ENCODE measurements around the gene VEGFD.

Gene VEGFD

GRCh38 chrX:15356444-15356843 is 27.8 kb downstream of the VEGFD start:
- peak; percentile 43 for DNase-seq

GRCh38 chrX:15350329-15350996 is 33.8 kb downstream of the VEGFD start:
- DNase-seq: peak; percentile 9

- DNase-seq: peak; percentile 32
These were observed 35.2 kb downstream of the VEGFD start for GRCh38 chrX:15349046-15349445.

GRCh38 chrX:15345976-15346375 is 38.2 kb downstream of the VEGFD start:
- DNase-seq: no peak

- no peak for DNase-seq
These were observed 40.1 kb downstream of the VEGFD start for GRCh38 chrX:15344106-15344505.

GRCh38 chrX:15343075-15343476 is 41.1 kb downstream of the VEGFD start:
- DNase-seq: no peak

GRCh38 chrX:15340867-15341266 is 43.3 kb downstream of the VEGFD start:
- DNase-seq: no peak

GRCh38 chrX:15336023-15336413 is 48.2 kb downstream of the VEGFD start:
- no peak for DNase-seq

- DNase-seq: peak; percentile 94
These were observed 48.8 kb downstream of the VEGFD start, which contains the start of gene PIGA for GRCh38 chrX:15335135-15336022. Gene PIGA (minus strand): TSS chrX:15335523. CDS start chrX:15331930, 3,593 bp downstream.

- DNase-seq: no peak
These were observed 49.7 kb downstream of the VEGFD start for GRCh38 chrX:15334561-15334960.

GRCh38 chrX:15328821-15329220 is 55.4 kb downstream of the VEGFD start:
- no peak for DNase-seq

GRCh38 chrX:15328131-15328530 is 56.1 kb downstream of the VEGFD start:
- no peak for DNase-seq

GRCh38 chrX:15322472-15322871 is 61.7 kb downstream of the VEGFD start:
- DNase-seq: no peak

- no peak for DNase-seq
These were observed 62.1 kb downstream of the VEGFD start for GRCh38 chrX:15322072-15322471.

- peak; percentile 77 for DNase-seq
These were observed 62.8 kb downstream of the VEGFD start for GRCh38 chrX:15321447-15321846.

- DNase-seq: no peak
These were observed 63.9 kb downstream of the VEGFD start for GRCh38 chrX:15320297-15320696.

- DNase-seq: no peak
These were observed 65.1 kb downstream of the VEGFD start for GRCh38 chrX:15319075-15319474.

- DNase-seq: no peak
These were observed 68.7 kb downstream of the VEGFD start, which contains the start of gene ASB11 for GRCh38 chrX:15315509-15315908. Gene ASB11 (minus strand): TSS chrX:15315640. CDS start chrX:15315605, 35 bp downstream.

GRCh38 chrX:15314472-15314871 is 69.7 kb downstream of the VEGFD start:
- no peak for DNase-seq

GRCh38 chrX:15311119-15311518 is 73.1 kb downstream of the VEGFD start:
- no peak for DNase-seq

GRCh38 chrX:15310117-15310516 is 74.1 kb downstream of the VEGFD start:
- DNase-seq: no peak

- peak; percentile 13 for DNase-seq
These were observed 78.3 kb downstream of the VEGFD start for GRCh38 chrX:15305899-15306298.

GRCh38 chrX:15301924-15302323 is 82.3 kb downstream of the VEGFD start:
- DNase-seq: peak; percentile 88

Measured in MV-4-11 (cell line).